ENCODE data around the gene CPOX.

DNA sequence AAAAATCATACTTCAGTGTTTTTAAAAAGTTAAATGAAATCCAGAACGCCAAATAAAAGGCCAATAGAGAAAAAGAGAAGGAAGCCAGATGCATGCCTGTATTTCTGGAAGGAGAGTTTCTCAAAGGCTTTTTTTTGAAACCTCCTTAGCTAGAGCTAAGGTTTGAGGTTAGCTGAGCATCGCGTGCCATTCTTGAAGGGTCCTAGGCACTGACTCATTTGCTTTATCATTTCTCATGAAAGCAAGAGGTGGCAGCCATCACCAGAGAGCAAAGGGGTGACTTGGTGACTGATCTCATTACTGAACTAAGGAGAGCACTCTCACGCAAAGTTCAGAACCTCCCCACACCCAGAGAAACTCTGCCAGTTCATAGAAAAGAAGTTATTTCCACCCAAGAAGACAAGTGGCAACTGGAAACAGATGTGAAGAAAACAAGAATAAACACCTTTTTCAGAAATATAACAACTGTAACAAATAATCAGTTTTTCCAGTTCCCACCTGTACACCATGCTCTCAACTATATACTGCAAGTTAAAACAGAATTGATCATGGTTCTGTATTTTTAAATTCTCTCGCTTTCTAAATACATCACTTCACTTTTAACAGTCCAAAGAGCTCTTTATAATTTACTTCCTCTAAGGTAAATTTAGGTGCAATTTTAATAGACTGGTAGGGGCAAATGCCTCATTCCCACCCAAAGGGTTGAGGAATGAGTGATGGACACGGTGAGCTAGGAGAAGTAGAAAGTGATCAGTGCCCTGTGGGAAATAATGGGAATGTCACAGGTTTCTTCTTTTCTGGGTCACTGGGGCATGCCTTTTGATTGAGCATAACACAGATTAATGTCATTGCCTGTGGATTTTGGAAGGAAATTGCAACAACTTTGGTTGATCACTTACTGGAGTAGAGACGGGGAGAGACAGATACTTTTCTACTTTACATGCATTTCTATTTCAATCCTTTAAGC, 37.0 kb downstream of the CPOX start:
- TF ChIP-seq, protein P1, sequence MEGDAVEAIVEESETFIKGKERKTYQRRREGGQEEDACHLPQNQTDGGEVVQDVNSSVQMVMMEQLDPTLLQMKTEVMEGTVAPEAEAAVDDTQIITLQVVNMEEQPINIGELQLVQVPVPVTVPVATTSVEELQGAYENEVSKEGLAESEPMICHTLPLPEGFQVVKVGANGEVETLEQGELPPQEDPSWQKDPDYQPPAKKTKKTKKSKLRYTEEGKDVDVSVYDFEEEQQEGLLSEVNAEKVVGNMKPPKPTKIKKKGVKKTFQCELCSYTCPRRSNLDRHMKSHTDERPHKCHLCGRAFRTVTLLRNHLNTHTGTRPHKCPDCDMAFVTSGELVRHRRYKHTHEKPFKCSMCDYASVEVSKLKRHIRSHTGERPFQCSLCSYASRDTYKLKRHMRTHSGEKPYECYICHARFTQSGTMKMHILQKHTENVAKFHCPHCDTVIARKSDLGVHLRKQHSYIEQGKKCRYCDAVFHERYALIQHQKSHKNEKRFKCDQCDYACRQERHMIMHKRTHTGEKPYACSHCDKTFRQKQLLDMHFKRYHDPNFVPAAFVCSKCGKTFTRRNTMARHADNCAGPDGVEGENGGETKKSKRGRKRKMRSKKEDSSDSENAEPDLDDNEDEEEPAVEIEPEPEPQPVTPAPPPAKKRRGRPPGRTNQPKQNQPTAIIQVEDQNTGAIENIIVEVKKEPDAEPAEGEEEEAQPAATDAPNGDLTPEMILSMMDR (IDR thresholded peaks at IDR 0.05): no peak
- no peak for TF ChIP-seq POLR2A (IDR thresholded peaks at IDR 0.05)

Data from Peyer's patch (tissue), 4 donors.